Measurements from ENCODE around the gene PALS2. TPM values are rescaled to one million over a fixed set of nuclear protein-coding genes. Genes with fewer than 3 reads are reported as not detected.

Gene PALS2
- total and polyA plus RNA-seq, 7 experiments from 2014 or later = 14.7 to 58.4 (median 24.6) TPM

- Histone ChIP-seq H3K9me3 (ENCODE audit: control insufficient read depth in 2 of 3, low read length in 3 of 3) (no peaks in the 10 kb centered on the region), H3K4me3 (ENCODE audit: low read length) (no peak overlapping the region), H3K36me3 (ENCODE audit: control insufficient read depth in 2 of 3, insufficient read depth in 3 of 3, low read length in 3 of 3) (no peaks in the 10 kb centered on the region), H3K27me3 (ENCODE audit: control insufficient read depth in 2 of 2, insufficient read depth in 2 of 2, low read length in 2 of 2) (no peaks in the 10 kb centered on the region), H3K4me1 (ENCODE audit: control insufficient read depth in 2 of 2, insufficient read depth in 2 of 2, low read length in 2 of 2) (peaks cover 5 to 14% of the 10 kb centered on the region in 2 donors), H3K27ac (ENCODE audit: low read depth, low read length) (no peak overlapping the region)
- Mint-ChIP-seq H3K27me3 (no peaks in the 10 kb centered on the region), H3K4me3 (no peak overlapping the region), H3K36me3 (no peaks in the 10 kb centered on the region), H3K27ac (no peak overlapping the region), H3K4me1 (peaks cover 29 to 68% (median 47%) of the 10 kb centered on the region in 7 donors), H3K9me3 (no peaks in the 10 kb centered on the region)
- intact Hi-C loops (cut with micrococcal nuclease) = loop anchor here (5.0 to 10.0 kb wide), 7 partner anchors 247 to 1287 kb away; partner anchors contain the start of genes CYCS (in 1 of the 2) and FAM221A (in 1 of the 2)
- DNase-seq (no peak), ATAC-seq (no peak)
- ChIA-PET CTCF (no interaction called here), POLR2A (no interaction called here)
Observed at GRCh38 chr7:24578052-24578451, 4.8 kb downstream of the PALS2 start.

GRCh38 chr7:24580283-24580946 is 7.2 kb downstream of the PALS2 start:
- DNase-seq (no peak), ATAC-seq (no peak)
- H3K4me1 Mint-ChIP-seq = peaks cover 22 to 56% (median 32%) of the 10 kb centered on the region in 7 donors
- H3K4me3 ChIP-seq (ENCODE audit: low read length) = no peak overlapping the region
- H3K4me1 ChIP-seq (ENCODE audit: control insufficient read depth in 2 of 2, insufficient read depth in 2 of 2, low read length in 2 of 2) = peaks cover 0 to 7% of the 10 kb centered on the region in 2 donors
- CTCF ChIA-PET = no interaction called here
- no peaks in the 10 kb centered on the region for H3K9me3 ChIP-seq (ENCODE audit: control insufficient read depth in 2 of 3, low read length in 3 of 3)
- peaks cover 0 to 3% (median 0%) of the 10 kb centered on the region in 11 donors for H3K9me3 Mint-ChIP-seq
- intact Hi-C loops (cut with micrococcal nuclease) = no loop called here
- H3K27me3 Mint-ChIP-seq = no peaks in the 10 kb centered on the region
- H3K36me3 ChIP-seq (ENCODE audit: control insufficient read depth in 2 of 3, insufficient read depth in 3 of 3, low read length in 3 of 3) = no peaks in the 10 kb centered on the region
- POLR2A ChIA-PET = interaction anchor here (0.7 kb wide), 1 partner anchor 88 kb away, joined by 3 read pairs; no protein-coding TSS in a partner anchor
- no peaks in the 10 kb centered on the region for H3K36me3 Mint-ChIP-seq
- H3K27me3 ChIP-seq (ENCODE audit: control insufficient read depth in 2 of 2, insufficient read depth in 2 of 2, low read length in 2 of 2) = no peaks in the 10 kb centered on the region
- no peak overlapping the region for H3K27ac ChIP-seq (ENCODE audit: low read depth, low read length)
- H3K4me3 Mint-ChIP-seq = no peak overlapping the region
- H3K27ac Mint-ChIP-seq = no peak overlapping the region

GRCh38 chr7:24582166-24582565 is 8.9 kb downstream of the PALS2 start:
- ChIA-PET POLR2A (no interaction called here), CTCF (interaction anchor here (1.0 kb wide), 1 partner anchor 8 kb away, joined by 4 read pairs; no protein-coding TSS in a partner anchor)
- Mint-ChIP-seq H3K9me3 (peaks cover 0 to 3% (median 0%) of the 10 kb centered on the region in 11 donors), H3K27me3 (no peaks in the 10 kb centered on the region), H3K4me1 (peaks cover 13 to 56% (median 28%) of the 10 kb centered on the region in 7 donors), H3K4me3 (no peak overlapping the region), H3K27ac (no peak overlapping the region), H3K36me3 (peaks cover 0 to 1% (median 0%) of the 10 kb centered on the region in 5 donors)
- intact Hi-C loops (cut with micrococcal nuclease) = no loop called here
- Histone ChIP-seq H3K36me3 (ENCODE audit: control insufficient read depth in 2 of 3, insufficient read depth in 3 of 3, low read length in 3 of 3) (no peaks in the 10 kb centered on the region), H3K4me3 (ENCODE audit: low read length) (no peak overlapping the region), H3K27ac (ENCODE audit: low read depth, low read length) (no peak overlapping the region), H3K9me3 (ENCODE audit: control insufficient read depth in 2 of 3, low read length in 3 of 3) (no peaks in the 10 kb centered on the region), H3K27me3 (ENCODE audit: control insufficient read depth in 2 of 2, insufficient read depth in 2 of 2, low read length in 2 of 2) (no peaks in the 10 kb centered on the region), H3K4me1 (ENCODE audit: control insufficient read depth in 2 of 2, insufficient read depth in 2 of 2, low read length in 2 of 2) (no peaks in the 10 kb centered on the region)
- no peak for ATAC-seq
- DNase-seq = no peak

GRCh38 chr7:24587853-24588252 is 14.6 kb downstream of the PALS2 start:
- H3K9me3 ChIP-seq (ENCODE audit: control insufficient read depth in 2 of 3, low read length in 3 of 3) = no peaks in the 10 kb centered on the region
- ChIA-PET POLR2A (no interaction called here), CTCF (interaction anchor here (0.9 to 1.4 kb wide), 2 partner anchors 181 to 185 kb away, joined by 3 to 5 read pairs; no protein-coding TSS in a partner anchor)
- intact Hi-C loops (cut with micrococcal nuclease) = loop anchor here (1.0 to 5.0 kb wide), 7 partner anchors 12 to 1018 kb away; partner anchors contain the start of gene STK31 (in 1 of the 2)
- DNase-seq (peak in 8 of 9 donors; percentile 21 to 70 (median 63)), ATAC-seq (peak; percentile 88)
- no peaks in the 10 kb centered on the region for H3K27me3 ChIP-seq (ENCODE audit: control insufficient read depth in 2 of 2, insufficient read depth in 2 of 2, low read length in 2 of 2)
- no peak overlapping the region for H3K4me3 Mint-ChIP-seq
- no peak overlapping the region for H3K27ac ChIP-seq (ENCODE audit: low read depth, low read length)
- H3K36me3 Mint-ChIP-seq = peaks cover 0 to 1% (median 0%) of the 10 kb centered on the region in 5 donors
- H3K4me1 ChIP-seq (ENCODE audit: control insufficient read depth in 2 of 2, insufficient read depth in 2 of 2, low read length in 2 of 2) = no peaks in the 10 kb centered on the region
- peaks cover 0 to 3% (median 0%) of the 10 kb centered on the region in 11 donors for H3K9me3 Mint-ChIP-seq
- no peaks in the 10 kb centered on the region for H3K27me3 Mint-ChIP-seq
- H3K27ac Mint-ChIP-seq = peak overlapping the region in 2 of 9 donors; percentile 0 to 26
- peaks cover 7 to 40% (median 27%) of the 10 kb centered on the region in 7 donors for H3K4me1 Mint-ChIP-seq
- no peaks in the 10 kb centered on the region for H3K36me3 ChIP-seq (ENCODE audit: control insufficient read depth in 2 of 3, insufficient read depth in 3 of 3, low read length in 3 of 3)
- H3K4me3 ChIP-seq (ENCODE audit: low read length) = no peak overlapping the region

- no peak overlapping the region for H3K27ac ChIP-seq (ENCODE audit: low read depth, low read length)
- no peaks in the 10 kb centered on the region for H3K9me3 ChIP-seq (ENCODE audit: control insufficient read depth in 2 of 3, low read length in 3 of 3)
- Mint-ChIP-seq H3K36me3 (peaks cover 0 to 4% (median 0%) of the 10 kb centered on the region in 5 donors), H3K27ac (no peak overlapping the region), H3K27me3 (no peaks in the 10 kb centered on the region), H3K9me3 (no peaks in the 10 kb centered on the region), H3K4me3 (no peak overlapping the region), H3K4me1 (peaks cover 5 to 39% (median 26%) of the 10 kb centered on the region in 7 donors)
- no peak for ATAC-seq
- H3K36me3 ChIP-seq (ENCODE audit: control insufficient read depth in 2 of 3, insufficient read depth in 3 of 3, low read length in 3 of 3) = no peaks in the 10 kb centered on the region
- no peak for DNase-seq
- H3K4me1 ChIP-seq (ENCODE audit: control insufficient read depth in 2 of 2, insufficient read depth in 2 of 2, low read length in 2 of 2) = peaks cover 0 to 5% of the 10 kb centered on the region in 2 donors
- H3K27me3 ChIP-seq (ENCODE audit: control insufficient read depth in 2 of 2, insufficient read depth in 2 of 2, low read length in 2 of 2) = no peaks in the 10 kb centered on the region
- POLR2A ChIA-PET = interaction anchor here (0.6 kb wide), 1 partner anchor 19 kb away, joined by 3 read pairs; no protein-coding TSS in a partner anchor
- intact Hi-C loops (cut with micrococcal nuclease) = no loop called here
- no peak overlapping the region for H3K4me3 ChIP-seq (ENCODE audit: low read length)
- CTCF ChIA-PET = no interaction called here
Observed at GRCh38 chr7:24591152-24591551, 17.9 kb downstream of the PALS2 start.

- H3K4me1 Mint-ChIP-seq = peaks cover 0 to 16% (median 7%) of the 10 kb centered on the region in 7 donors
- H3K9me3 Mint-ChIP-seq = no peaks in the 10 kb centered on the region
- no peak overlapping the region for H3K27ac ChIP-seq (ENCODE audit: low read depth, low read length)
- POLR2A ChIA-PET = interaction anchor here (0.8 kb wide), 1 partner anchor 518 kb away, joined by 3 read pairs; no protein-coding TSS in a partner anchor
- no peak overlapping the region for H3K4me3 Mint-ChIP-seq
- H3K4me1 ChIP-seq (ENCODE audit: control insufficient read depth in 2 of 2, insufficient read depth in 2 of 2, low read length in 2 of 2) = peaks cover 0 to 5% of the 10 kb centered on the region in 2 donors
- intact Hi-C loops (cut with micrococcal nuclease) = loop anchor here in 1 of 2 donors (2.0 kb wide), 1 partner anchor 15 kb away; no protein-coding TSS in a partner anchor
- ATAC-seq = peak; percentile 70
- no peaks in the 10 kb centered on the region for H3K9me3 ChIP-seq (ENCODE audit: control insufficient read depth in 2 of 3, low read length in 3 of 3)
- H3K27me3 Mint-ChIP-seq = no peaks in the 10 kb centered on the region
- no peak overlapping the region for H3K27ac Mint-ChIP-seq
- H3K36me3 ChIP-seq (ENCODE audit: control insufficient read depth in 2 of 3, insufficient read depth in 3 of 3, low read length in 3 of 3) = no peaks in the 10 kb centered on the region
- H3K27me3 ChIP-seq (ENCODE audit: control insufficient read depth in 2 of 2, insufficient read depth in 2 of 2, low read length in 2 of 2) = no peaks in the 10 kb centered on the region
- peaks cover 0 to 4% (median 0%) of the 10 kb centered on the region in 5 donors for H3K36me3 Mint-ChIP-seq
- H3K4me3 ChIP-seq (ENCODE audit: low read length) = peak overlapping the region; percentile 22
- CTCF ChIA-PET = interaction anchor here (0.6 kb wide), 1 partner anchor 107 kb away, joined by 4 read pairs; no protein-coding TSS in a partner anchor
- peak in 1 of 9 donors; percentile 8 for DNase-seq
Observed at GRCh38 chr7:24595671-24596418, 22.6 kb downstream of the PALS2 start.
